Keratinocyte (primary cell): Measurements from ENCODE around the gene SDK1. TPM values are rescaled to one million over a fixed set of nuclear protein-coding genes. Genes with fewer than 3 reads are reported as not detected.

Source experiments
- DNase-seq: peaks from one replicate; pipeline ENCODE4 v3.0.0-alpha.2; 2011; ENCODE audit warnings: low read depth, missing footprints, low spot score
- FAIRE-seq: peaks from 2 replicates; lab custom pipeline; 2011; peaks lifted over from hg19 to GRCh38; lab: Jason Lieb, UNC
- H2AFZ ChIP-seq: 2 replicates; pipeline ENCODE4 v1.6.0; 2012; ENCODE audit warnings: low read length, control low read depth, inconsistent platforms; ENCODE audit not compliant: control insufficient read depth
- H3K27ac ChIP-seq: 2 replicates; pipeline ENCODE4 v1.5.1; 2011; ENCODE audit warnings: low read length; ENCODE audit not compliant: control insufficient read depth, insufficient read depth
- H3K27me3 ChIP-seq: 3 replicates; pipeline ENCODE4 v1.6.0; 2011; ENCODE audit warnings: low read length; ENCODE audit not compliant: control insufficient read depth, insufficient read depth; ENCODE audit errors: extremely low read depth
- H3K36me3 ChIP-seq, 2 experiments: 2 replicates in 1 of 2; 3 replicates in 1 of 2; pipeline ENCODE4 v1.5.1; 2011; ENCODE audit warnings: low read length in 2 of 2, mild to moderate bottlenecking in 1 of 2; ENCODE audit not compliant: control insufficient read depth in 2 of 2, insufficient read depth in 2 of 2; ENCODE audit errors: extremely low read depth in 1 of 2
- H3K4me1 ChIP-seq: 3 replicates; pipeline ENCODE4 v1.5.1; 2011; ENCODE audit warnings: low read length; ENCODE audit not compliant: control insufficient read depth, insufficient read depth; ENCODE audit errors: extremely low read depth
- H3K4me2 ChIP-seq: 3 replicates; pipeline ENCODE4 v1.6.0; 2011; ENCODE audit warnings: low read depth, low read length; ENCODE audit not compliant: control insufficient read depth, insufficient read depth; ENCODE audit errors: extremely low read depth
- H3K4me3 ChIP-seq, 3 experiments: fragments of 200-600 bp in 1 of 3; sonication (generic) in 1 of 3; 2 replicates in 2 of 3; 3 replicates in 1 of 3; pipeline ENCODE4 v1.5.1; 2011 to 2016; ENCODE audit warnings: low read length in 3 of 3, mild to moderate bottlenecking in 3 of 3, control low read depth in 2 of 3, inconsistent platforms in 1 of 3, low read depth in 1 of 3, mixed read lengths in 1 of 3, mixed run types in 1 of 3, moderate library complexity in 1 of 3; ENCODE audit not compliant: control insufficient read depth in 2 of 3, insufficient read depth in 2 of 3; ENCODE audit errors: extremely low read depth in 1 of 3
- H3K79me2 ChIP-seq: 2 replicates; pipeline ENCODE4 v1.6.0; 2012; ENCODE audit warnings: low read length; ENCODE audit not compliant: control insufficient read depth, insufficient read depth
- H3K9ac ChIP-seq: 3 replicates; pipeline ENCODE4 v1.6.0; 2011; ENCODE audit warnings: low read length; ENCODE audit not compliant: control insufficient read depth, insufficient read depth; ENCODE audit errors: extremely low read depth
- H3K9me1 ChIP-seq: 3 replicates; pipeline ENCODE4 v1.6.0; 2011; ENCODE audit warnings: low read length; ENCODE audit not compliant: control insufficient read depth, insufficient read depth; ENCODE audit errors: extremely low read depth
- H3K9me3 ChIP-seq: 2 replicates; pipeline ENCODE4 v1.5.1; 2012; ENCODE audit warnings: low read depth, low read length; ENCODE audit not compliant: control insufficient read depth
- H4K20me1 ChIP-seq: 3 replicates; pipeline ENCODE4 v1.6.0; 2011; ENCODE audit warnings: low read length; ENCODE audit not compliant: control insufficient read depth, insufficient read depth; ENCODE audit errors: extremely low read depth
- CTCF ChIP-seq, 3 experiments: IDR thresholded peaks in 1 of 3; conservative IDR thresholded peaks in 1 of 3; optimal IDR thresholded peaks in 1 of 3; 2 replicates in 2 of 3; 3 replicates in 1 of 3; pipeline versions ENCODE3 to v1.5.1; 2011; ENCODE audit warnings: low read length in 3 of 3, mild to moderate bottlenecking in 3 of 3, moderate library complexity in 2 of 3, control low read depth in 1 of 3, inconsistent platforms in 1 of 3; ENCODE audit not compliant: insufficient read depth in 2 of 3; ENCODE audit errors: extremely low read depth in 1 of 3
- EZH2 ChIP-seq: IDR thresholded peaks from one replicate; pipeline ENCODE4 v1.6.1; 2012; ENCODE audit warnings: inconsistent platforms, mild to moderate bottlenecking, low read length, moderate library complexity
- dilution Hi-C: fragments of 300-500 bp; cut with MboI; formaldehyde crosslinking; loops from one replicate; pipeline ENCODE4 v1.7.0; 2020; ENCODE audit warnings: low sequenced_read_pairs; ENCODE audit not compliant: extremely low pct_ligation_motif_present
- polyA plus RNA-seq, 5 experiments: library from polyadenylated mRNA; depleted of rRNA in 3 of 5; stranded (reverse) in 3 of 5; stranded (forward) in 1 of 5; unstranded in 1 of 5; fragments of >200 nt; gene quantifications; 1 replicate in 1 of 5; 2 replicates in 3 of 5; 3 replicates in 1 of 5; pipeline versions ENCODE4 v1.2.1 to v1.2.3, GENCODE V29; 2011 to 2012; ENCODE audit warnings: missing spikeins in 2 of 5, low read depth in 1 of 5, low replicate concordance in 1 of 5

The SDK1 gene
- polyA plus RNA-seq, 1 donor (not counting 4 experiments of a cell fraction or from before 2014, with no cell fraction given): 0.66 TPM

DNA sequence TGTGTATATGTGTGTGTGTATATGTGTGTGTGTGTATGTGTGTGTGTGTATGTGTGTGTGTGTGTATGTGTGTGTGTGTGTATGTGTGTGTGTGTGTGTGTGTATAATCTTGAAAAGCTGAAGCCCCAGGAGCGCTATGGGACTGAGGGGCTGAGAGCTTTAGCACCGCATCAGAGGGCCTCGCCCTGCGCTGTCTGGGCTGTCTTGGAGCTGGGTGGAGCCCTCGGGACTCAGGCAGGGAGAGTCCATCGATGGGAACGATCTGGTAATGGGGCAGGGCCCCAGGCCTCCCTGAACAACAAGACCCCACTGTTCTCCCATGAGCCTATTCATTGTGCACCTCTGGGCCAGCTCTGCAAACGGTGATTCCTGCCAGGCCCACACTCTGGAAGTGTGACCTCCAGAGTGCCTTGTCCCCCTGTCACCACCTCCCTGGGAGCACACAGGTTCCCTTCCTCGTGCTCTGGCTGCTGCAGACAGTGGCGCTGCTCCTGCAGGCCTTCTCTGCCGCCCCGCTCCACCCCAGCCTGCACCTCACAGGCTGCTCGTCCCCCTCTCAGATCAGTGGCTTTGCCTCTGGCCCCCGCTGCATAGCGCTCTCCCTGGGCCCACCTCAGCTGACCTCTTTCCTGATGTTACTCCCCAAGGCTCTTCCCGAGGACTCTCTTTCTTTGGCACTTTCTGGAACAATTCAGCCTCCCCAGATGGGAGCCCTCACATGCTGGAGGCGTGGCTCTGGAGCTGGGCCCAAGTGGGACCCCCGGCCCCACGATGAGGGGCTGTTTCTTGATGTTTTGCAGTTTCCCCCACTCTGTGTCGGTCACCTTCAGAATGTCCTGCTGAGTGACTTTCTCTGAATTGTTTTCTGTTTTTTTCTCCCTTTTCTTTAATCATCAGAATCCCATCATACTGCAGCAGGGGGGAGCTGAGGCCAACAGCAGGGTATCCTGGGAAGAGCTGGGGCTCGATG is 838.9 kb downstream of the SDK1 start:
- no peak overlapping the region for H3K4me3 ChIP-seq
- H3K9me3 ChIP-seq: no peaks in the 10 kb centered on the region
- TF ChIP-seq EZH2: no peak
- no peak for TF ChIP-seq CTCF (optimal IDR thresholded peaks at IDR 0.05 in 1 of 3, IDR thresholded peaks at IDR 0.05 in 1 of 3, conservative IDR thresholded peaks at IDR 0.05 in 1 of 3; ENCODE audit: extremely low read depth in 1 of 3, insufficient read depth in 2 of 3, low read length in 3 of 3)
- no peaks in the 10 kb centered on the region for H3K79me2 ChIP-seq
- DNase-seq (no peak), FAIRE-seq (no peak)
- H3K27me3 ChIP-seq: peaks cover 14% of the 10 kb centered on the region
- dilution Hi-C loops: no loop called here
- H4K20me1 ChIP-seq: no peaks in the 10 kb centered on the region
- H3K36me3 ChIP-seq: no peaks in the 10 kb centered on the region
- H3K9me1 ChIP-seq: no peaks in the 10 kb centered on the region
- H3K4me1 ChIP-seq: no peaks in the 10 kb centered on the region
- no peak overlapping the region for H3K4me2 ChIP-seq
- H2AFZ ChIP-seq: no peak overlapping the region
- H3K9ac ChIP-seq: no peak overlapping the region
- H3K27ac ChIP-seq: no peak overlapping the region

DNA sequence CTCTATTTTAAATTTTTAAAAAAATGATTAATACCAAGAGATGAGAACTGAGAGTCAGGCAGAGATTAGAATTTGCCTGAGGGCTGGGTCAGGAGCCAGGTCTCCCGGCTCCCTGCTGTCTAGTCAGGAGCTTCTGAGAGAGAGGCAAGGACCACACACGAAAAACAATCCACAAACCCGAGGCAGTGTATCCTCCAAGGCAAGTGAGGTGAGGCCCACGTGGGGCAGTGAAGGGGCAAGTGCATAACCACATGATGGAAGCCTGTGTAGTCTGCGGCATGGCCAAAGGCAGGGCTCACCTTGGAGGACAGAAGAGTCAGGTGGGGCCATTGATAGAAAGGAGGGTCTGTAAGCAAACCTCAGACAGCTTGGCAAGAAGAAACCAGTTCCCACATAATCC is 839.9 kb downstream of the SDK1 start:
- no peak for FAIRE-seq
- H4K20me1 ChIP-seq: no peaks in the 10 kb centered on the region
- DNase-seq: no peak
- H2AFZ ChIP-seq: no peak overlapping the region
- H3K9me1 ChIP-seq: no peaks in the 10 kb centered on the region
- TF ChIP-seq CTCF (optimal IDR thresholded peaks at IDR 0.05 in 1 of 3, IDR thresholded peaks at IDR 0.05 in 1 of 3, conservative IDR thresholded peaks at IDR 0.05 in 1 of 3; ENCODE audit: extremely low read depth in 1 of 3, insufficient read depth in 2 of 3, low read length in 3 of 3): no peak
- no peak for TF ChIP-seq EZH2
- dilution Hi-C loops: no loop called here
- no peaks in the 10 kb centered on the region for H3K36me3 ChIP-seq
- no peak overlapping the region for H3K27ac ChIP-seq
- H3K4me3 ChIP-seq: no peak overlapping the region
- H3K4me2 ChIP-seq: no peak overlapping the region
- H3K9me3 ChIP-seq: no peaks in the 10 kb centered on the region
- no peak overlapping the region for H3K9ac ChIP-seq
- no peaks in the 10 kb centered on the region for H3K79me2 ChIP-seq
- H3K4me1 ChIP-seq: peaks cover 3% of the 10 kb centered on the region
- peaks cover 14% of the 10 kb centered on the region for H3K27me3 ChIP-seq
